ENCODE results near the gene FAM98C.
A peak's percentile ranks its signal among the peaks of the same experiment; 100 is the strongest.
"Not testable (repeated sequence)": the region's sequence is repeated elsewhere in the genome, so short reads cannot be mapped to it uniquely, and the experiment has no call there.

FAM98C gene

DNA sequence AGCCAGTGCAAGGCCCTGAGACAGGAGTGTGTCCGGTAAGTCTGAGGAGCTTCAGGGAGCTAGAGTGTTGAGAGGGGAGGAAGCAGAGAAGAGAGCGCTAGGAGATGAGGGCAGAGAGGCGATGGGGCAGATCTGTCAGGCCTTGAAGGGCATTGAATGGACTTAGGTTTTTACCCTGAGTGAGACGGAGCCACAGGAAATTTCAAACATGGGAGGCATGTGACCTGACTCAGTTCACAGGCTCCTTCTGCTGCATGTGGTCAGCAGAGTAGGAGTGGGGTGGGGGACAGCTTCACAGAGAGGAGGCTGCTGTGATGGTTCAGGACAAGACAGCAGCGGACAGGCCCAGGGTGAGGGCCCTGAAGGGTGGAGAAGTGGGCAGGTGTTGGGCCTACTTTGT is 2.5 kb upstream of the FAM98C start:
- DNase-seq, result no peak

DNA sequence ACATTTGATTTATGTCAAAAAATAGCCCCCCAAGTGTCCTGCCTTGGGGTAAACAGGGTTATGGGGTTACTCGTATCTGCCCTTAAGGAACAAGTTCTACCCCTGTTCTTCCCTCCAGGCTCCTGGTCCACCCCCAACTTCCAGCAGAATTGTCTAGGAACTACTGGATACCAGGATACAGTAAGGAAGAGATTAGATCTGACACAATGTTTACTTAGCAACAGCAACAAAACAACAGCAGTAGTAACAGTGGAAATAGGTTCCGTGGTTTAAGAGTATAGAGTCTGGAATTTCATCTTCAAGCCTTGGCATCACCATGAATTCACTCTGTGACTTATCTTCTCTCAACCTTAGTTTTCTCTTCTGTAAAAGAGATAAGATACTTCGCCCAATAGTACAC is 1.7 kb upstream of the FAM98C start:
- DNase-seq, result no peak

DNA sequence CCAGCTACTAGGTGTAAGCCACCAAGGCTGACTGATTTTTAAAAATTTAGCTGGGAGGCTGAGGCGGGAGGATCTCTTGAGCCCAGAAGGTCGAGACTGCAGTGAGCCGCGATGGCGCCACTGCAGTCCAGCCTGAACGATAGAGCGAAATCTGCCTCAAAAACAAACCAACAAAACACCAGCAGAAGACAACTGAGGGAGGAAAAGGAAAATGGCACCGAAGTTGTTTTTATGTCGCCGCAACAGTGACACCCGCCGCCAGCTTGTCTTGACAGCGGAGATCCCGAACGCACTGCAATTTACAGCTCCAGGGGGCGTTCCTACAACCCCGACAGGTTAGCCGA is 298 bp upstream of the FAM98C start:
- DNase-seq, result no peak

DNA sequence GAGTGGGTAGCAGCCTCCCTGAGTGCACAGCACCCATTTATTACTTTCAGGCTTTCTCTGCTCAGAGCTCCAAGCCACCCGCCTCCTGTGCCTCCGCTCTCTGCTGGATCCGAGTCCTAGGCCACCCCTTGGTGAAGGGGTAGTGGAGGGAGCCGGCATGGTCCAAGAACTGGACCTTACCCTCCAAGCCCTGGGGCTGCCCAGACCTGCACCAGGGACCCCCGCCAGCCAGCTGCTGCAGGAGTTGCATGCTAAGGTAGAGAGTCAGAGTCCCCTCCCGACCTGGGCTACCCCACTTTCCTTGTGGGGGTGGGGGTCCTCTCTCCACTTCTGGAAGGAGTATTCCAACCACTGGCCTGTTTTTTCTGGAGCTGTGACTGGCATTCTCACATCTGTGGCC is 2.0 kb downstream of the FAM98C start:
- DNase-seq, result no peak

DNA sequence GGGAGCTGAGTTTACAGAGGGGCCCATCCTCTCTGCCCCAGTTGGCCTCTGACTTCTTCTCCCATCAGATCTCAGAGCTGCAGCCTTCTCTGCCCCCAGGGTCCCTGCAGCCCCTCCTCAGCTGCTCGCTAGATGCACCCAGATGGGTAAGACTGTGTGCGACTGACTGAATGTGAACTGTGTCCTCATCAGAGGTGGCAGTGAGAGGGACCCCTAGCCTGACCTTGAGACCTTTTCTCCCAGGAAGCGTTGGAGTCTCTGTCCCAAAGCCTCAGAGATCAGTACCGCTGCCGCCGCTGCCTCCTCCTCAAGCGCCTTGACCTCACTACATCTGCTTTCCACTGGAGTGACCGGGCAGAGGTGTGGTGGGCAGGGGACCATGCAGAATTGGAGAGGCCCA is 2.4 kb downstream of the FAM98C start:
- no peak for DNase-seq

DNA sequence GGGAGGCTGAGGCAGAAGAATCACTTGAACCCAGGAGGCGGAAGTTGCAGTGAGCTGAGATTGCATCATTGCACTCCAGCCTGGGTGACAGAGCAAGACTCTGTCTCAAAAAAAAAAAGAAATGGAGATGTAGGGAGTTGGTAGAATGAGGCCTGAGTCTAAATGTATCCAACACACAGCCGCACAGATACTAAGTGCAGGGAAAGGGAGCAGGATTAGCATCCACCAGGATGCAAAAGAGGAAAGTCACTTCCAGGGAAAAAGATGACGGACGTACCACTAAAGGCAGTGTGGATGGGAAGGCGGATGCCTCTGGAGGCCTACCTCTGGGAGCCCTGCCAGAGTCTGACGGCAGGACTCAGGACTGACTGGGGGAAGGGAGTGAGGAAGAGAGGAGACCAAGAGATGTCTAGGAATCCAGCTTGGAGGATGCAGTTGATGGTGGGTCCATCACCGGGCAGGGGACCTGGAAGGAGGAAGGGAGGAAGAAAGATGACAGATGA is 6.8 kb downstream of the FAM98C start:
- DNase-seq, result no peak

DNA sequence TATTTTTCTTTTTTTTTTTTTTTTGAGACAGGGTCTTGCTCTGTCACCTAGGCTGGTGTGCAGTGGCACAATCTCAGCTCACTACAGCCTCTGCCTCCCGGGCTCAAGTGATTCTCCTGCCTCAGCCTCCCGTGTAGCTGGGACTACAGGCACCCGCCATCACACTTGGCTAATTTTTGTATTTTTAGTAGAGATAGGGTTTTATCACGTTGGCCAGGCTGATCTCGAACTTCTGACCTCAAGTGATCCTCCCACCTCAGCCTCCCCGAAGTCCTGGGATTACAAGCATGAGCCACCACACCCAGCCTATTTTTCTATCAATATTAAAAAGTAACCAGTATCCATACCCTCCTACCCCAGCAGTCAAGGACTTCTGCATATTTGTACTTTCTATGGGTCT is 7.5 kb downstream of the FAM98C start:
- DNase-seq, result not testable (repeated sequence)

DNA sequence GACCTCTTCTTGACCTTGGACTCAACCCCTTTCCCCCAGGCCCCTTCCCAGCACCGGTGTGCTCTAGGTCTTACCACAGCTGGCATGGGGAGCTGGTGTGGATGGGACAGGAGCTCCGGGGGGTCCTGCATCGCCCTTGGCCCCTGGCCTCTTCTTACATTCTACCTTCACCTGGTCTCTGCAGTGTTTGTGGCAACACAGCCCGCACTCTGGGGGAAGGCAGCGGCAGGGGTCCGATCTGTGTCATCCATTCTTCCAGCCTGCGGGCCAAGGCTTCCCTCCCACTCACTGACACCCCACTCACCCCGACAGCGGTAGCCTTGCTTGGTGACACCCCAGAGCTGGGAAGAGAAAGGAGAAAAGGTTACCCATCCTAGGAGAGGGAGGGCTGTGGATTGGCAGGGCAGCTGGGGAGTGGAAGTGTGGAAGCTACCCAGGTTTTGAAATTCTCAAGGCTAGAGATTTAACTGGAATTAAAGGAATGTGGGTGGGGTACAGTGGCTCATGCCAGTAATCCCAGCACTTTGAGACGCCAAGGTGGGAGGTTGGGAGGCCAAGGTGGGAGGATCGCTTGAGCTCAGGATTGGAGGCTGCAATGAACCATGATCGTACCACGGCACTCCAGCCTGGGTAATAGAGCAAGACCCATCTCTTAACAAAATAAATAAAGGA is 8.3 kb downstream of the FAM98C start:
- DNase-seq, result no peak

DNA sequence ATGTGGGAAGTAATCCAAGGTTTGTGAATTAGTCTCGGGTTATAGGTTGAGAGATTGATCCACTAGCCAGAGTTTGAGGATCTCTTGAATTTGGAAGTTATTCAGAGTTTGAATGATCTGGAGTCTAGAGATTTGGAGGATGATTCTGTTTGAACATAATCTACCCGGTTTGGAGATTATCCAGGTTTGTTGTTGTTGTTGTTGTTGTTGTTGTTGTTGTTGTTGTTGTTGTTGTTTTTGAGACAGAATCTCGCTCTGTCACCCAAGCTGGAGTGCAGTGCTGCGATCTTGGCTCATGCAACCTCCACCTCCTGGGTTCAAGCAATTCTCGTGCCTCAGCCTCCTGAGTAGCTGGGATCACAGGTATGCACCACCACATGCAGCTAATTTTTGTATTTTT is 9.0 kb downstream of the FAM98C start:
- not testable (repeated sequence) for DNase-seq

DNA sequence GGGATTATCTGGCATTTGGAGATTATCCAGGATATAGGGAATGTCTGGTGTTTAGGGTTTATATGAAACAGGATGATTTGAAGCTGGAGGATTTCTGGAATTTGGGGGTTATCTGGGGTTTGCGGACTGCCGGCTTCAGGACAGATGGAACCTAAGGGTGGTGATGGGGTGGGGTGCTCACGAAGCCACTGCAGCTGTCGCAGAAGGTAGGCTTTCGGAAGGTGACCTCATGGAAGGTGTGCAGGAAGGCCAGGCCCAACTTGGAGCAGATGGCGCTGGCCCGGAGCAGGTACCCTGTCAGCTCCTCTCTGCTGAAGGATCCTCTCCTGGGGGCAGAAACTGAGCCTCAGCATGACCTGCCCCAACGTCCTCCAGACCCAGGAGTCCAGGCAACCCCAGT is 9.6 kb downstream of the FAM98C start:
- DNase-seq, result no peak

DNA sequence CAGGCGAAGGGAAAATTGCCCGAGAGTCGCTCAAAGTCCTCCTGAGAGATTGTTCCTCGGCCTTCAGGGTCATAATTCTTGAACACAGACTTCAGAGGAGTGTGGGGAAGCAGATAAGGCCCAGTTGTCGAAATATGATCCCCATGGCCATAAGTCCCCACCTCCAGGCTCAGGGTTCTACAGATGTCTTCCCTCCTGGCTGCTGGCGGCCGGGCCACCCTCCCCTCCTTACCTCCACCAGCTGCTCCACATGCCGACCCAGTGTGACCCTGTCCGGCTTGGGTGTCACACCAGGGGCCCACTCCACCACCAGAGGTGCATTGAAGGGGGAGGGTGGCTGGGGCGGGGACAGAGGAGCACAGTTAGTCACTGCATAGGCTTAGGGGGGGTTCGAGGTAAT is 10.1 kb downstream of the FAM98C start:
- no peak for DNase-seq

DNA sequence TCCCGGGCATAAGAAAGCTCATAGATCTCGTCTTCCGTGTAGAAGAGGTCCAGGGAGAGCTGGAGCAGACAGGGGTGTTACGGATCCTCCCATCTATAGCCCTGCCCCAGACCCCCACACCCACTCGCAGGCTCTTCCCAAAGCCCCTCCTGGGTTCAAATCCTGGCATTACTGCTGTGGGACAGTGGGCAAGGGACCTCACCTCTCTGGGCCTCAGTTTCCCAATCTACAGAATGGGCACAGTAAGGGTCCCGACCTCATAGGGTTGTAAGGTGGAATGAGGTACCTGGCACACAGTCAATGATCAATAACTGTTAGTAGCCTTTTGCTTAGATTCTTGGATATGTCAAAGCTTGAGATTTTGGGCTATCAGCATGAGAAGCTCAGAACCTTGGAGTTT is 10.5 kb downstream of the FAM98C start:
- no peak for DNase-seq

DNA sequence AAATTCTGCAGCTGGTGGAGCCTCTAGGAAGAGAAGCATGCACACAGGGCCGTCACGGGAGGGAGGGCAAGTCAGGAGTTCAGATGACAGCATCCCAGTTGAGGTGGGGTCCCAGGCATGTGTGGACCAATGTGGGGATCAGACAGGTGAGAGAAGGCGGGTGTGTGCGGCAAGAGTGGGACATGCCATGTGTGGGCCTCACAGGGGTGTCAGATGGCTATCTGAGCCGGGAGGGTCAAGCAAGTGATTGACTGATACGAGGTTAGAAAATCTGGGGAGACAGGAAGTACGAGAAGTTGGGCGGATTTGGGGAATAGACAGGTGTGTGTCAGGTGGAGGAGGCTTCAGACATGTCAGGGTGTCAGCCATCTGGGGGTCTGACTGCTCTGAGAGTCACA is 14.3 kb downstream of the FAM98C start:
- DNase-seq, result no peak

DNA sequence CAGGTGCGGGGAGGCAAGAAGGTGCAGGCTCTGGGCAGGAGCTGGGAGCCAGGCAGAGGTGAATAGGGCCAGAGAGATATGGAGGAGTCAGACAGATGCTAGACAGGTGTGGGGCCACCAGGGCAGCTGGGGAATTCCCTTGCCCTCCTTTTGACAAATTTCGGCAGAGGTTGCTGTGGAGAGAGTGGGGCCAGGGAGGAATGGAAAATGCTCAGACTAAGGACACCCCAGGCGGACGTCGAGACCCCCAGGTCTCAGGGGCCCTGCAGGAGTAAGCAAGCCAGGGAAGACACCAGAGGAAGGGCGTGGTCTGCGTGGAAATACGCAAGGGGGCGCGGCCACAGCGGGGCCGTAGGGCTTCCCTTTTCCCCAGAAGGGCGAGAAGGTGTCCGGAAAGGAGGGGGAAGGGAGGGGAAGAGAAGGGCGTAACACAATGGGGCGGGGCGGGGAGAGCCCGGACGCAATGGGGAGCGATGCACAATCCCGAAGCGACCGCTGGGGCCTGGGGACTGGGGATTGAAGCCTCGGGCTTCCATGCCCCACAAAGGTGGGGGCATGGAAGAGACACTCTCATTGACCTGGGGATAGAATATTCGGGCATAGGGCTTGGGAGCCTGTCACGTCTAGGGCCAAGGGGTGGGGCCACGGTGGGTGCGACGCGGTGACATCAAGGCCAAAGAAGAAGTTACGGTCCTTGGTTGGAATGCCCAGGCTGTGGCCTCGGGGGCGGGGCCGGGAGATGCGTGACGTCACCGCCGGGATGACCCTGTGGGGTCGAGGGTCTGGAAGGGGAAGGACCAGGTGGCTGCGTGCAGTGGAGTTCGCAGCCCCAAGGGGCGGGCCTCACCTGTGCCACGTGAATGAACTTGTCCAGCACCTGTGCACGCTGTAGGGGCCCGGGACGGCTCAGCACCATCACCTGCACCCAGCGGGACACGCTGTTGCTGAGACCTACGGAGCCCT is 14.9 kb downstream of the FAM98C start:
- peak; percentile 1 for DNase-seq

DNA sequence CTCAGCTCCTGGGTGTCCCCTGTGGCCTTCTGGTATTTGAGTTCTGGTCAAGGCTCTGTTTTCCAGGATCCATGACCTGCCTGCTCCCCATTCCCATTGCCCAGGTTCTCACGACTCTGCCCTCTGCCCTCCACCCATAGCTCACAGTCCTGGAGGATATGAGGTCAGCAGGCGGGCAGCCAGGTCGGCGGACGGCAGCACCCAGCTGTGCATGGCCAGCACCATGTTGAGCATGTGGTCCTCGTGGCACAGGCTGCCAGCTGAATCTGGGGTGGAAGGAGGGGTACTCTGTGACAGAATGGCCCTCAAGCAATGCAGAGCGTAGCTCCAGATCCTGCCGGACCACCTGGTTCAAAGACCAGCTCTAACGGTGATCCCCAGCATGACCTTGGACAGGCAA is 18.0 kb downstream of the FAM98C start:
- no peak for DNase-seq

DNA sequence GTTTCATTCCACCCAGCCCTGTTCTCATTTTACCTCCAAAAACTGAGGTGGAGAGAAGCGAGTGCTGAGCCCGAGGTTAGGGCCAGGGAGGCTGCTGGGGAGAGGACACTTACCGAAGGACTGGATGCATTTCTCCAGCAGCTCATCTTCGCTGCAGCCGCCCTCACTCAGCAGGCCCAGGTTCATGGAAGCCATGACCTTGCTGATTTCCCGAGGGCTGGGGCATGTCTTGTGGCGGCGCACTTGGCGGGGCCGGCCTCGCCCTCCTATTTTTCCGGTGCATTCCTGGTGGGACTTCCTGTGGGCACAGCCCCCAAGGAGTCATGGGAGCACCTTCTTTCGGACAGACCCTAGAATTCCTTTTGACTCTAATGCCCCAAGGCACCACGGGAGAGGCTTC is 19.0 kb downstream of the FAM98C start:
- no peak for DNase-seq

DNA sequence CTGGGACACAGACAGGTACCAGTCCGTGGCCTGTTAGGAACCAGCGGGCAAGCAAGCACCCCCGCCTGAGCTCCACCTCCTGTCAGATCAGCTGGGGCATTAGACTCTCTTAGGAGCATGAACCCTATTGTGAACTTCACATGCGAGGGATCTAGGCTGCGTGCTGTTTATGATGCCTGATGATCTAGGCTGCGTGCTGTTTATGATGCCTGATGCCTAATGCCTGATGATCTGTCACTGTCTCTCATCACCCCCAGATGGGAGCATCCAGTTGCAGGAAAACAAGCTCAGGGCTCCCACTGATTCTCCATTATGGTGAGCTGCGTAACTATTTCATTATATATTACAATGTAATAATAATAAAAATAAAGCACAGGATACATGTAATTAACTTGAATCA is 19.5 kb downstream of the FAM98C start:
- DNase-seq, result no peak

DNA sequence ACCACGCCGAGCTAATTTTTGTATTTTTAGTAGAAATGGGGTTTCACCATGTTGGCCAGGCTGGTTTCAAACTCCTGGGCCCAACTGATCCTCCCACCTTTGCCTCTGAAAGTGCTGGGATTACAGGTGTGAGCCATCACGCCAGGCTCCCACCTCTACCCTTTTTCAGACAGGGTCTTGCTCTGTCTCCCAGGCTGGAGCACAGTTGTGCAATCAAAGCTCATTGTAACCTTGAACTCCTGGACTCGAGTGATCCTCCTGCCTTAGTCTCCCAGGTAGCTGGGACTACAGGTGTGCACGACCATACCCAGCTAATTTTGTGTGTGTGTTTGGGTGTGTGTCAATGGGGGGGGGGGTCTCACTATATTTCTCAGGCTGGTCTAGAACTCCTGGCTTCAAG is 21.4 kb downstream of the FAM98C start:
- no peak for DNase-seq

DNA sequence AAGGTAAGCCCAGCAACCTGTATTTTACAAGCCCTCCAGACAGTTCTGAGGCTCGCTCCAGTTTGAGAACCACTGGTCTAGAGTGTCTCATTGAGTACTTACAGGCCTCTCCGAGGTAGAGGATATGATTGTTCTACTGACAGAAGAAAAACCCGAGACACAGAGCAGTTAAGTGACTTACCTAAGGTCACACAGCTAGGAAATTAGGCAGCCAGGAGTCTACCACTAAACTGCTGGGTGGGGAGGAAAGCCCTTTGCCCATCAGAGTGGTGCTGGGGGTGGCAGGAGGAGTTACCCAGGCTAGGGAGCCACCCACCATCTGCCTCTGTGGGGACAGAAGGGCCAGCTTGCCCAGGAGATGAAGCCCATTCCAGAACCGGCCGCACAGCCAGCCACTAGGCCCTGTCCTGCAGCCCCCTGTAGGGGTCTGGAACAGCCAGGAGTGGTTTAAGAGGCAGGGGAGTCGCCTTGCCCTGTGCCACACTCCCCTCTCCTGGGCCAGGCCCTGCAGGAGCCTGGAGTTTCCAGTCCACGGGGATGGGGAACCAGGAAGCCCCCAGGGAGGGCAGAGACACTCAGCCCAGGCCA is 22.4 kb downstream of the FAM98C start:
- no peak for DNase-seq

DNA sequence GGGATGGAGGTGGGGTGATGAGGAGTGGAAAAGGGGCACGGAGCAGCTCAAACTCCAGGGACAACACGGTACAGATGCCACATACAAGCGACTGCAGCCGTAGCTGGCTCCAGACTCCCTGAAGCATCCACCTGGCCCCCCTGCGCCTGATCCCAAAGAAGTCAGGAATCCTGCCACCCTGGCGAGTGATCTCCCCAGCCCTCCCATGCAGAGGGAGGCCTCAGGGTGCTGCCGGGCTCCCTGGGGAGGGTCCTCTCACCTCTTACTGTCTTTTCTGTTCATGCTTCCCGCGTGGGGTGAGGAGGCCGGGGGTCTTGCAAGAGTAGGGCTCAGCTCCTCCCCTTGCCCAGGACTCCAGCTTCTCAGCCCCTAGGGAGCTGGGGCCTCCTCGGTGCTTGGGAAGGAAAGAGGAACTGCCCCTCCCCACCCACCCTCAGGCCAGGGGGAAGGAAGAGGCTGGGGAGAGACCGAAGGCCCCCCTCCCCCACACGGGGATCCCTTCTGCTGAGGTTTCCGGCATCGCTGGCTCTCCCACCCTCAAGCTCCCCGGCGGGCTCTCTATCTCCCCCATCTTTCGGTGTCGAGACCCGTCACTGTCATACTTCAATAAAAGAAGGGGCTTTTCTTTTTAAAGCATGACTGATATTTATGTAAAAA is 23.0 kb downstream of the FAM98C start, which contains the start of gene RASGRP4:
Gene RASGRP4 (minus strand): TSS at position 410 of the 657 bp plus-strand sequence. CDS start 128 bp downstream, at position 282.
- DNase-seq, result no peak

DNA sequence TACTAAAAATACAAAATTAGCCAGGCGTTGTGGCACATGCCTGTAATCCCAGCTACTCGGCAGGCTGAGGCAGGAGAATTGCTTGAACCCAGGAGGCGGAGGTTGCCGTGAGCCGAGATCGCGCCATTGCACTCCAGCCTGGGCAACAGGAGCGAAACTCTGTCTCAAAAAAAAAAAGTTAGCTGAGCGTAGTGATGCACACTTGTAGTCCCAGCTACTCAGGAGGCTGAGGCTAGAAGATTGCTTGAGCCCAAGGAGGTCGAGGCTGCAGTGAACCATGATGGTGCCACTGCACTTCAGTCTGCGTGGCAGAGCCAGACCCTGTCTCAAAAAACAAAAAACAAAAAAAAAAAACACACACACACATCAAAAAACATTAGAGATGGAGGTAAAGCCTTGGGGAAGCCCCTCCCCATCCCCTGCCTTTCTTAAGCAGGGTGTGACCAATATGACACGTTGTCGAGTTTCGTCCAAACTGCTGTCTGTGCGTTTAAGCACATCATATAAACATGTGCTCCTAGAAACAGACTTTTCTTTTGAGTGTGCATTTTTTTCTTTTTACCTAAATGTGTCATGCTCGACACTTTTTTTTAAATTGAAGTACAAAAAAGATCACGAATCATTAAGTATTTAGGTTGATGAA is 24.3 kb downstream of the FAM98C start:
- DNase-seq, result not testable (repeated sequence)

DNA sequence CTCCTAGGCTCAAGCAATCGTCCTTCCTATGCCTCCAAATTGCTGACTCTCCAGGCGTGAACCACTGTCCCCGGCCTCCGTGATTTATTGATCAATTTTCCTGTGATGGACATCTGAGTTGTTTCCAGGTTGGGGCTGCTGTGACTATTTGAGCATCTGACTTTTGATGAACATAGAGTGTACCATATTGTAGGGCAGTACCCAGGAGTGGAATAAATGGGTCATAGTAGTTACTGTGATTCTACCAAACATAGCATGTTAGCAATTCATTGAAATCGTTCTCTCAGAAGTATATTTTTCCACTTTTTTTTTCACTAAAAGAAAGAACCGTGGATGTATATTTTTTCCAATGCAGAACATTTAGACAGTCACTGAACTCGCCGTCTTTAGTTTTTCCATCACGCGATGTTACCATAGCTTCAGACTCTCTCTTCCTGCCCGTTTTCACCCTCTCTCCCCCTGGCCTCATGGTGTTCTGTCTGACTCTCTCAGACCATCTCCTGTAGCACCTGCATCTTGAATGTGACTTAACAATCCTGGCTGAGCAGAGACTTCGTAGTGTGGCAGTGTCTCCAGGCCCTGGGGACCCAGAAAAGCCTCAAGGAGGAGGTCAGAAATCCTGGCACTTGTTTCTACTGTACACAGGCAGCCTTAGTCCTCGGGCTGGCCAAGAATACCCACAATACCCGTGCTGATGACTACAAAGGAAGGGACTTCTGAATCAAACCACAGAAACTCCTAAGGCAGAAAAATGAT is 26.3 kb downstream of the FAM98C start:
- no peak for DNase-seq

Data from NCI-H1417 treated with DMSO at 0.1 percent for 48 hours (cell line).